H1 (cell line): Measurements from ENCODE around the gene OMP. TPM values are rescaled to one million over a fixed set of nuclear protein-coding genes. Genes with fewer than 3 reads are reported as not detected.
A peak's percentile ranks its signal among the peaks of the same experiment; 100 is the strongest.

Experiments
- CTCF ChIA-PET: fragments of 300-600 bp; sonication (Branson Sonifier 250); formaldehyde crosslinking; loops from one replicate; lab custom pipeline; 2021; ENCODE audit not compliant: partially characterized antibody; lab: Charles Lee
- POLR2A ChIA-PET: fragments of 300-600 bp; sonication (Branson Sonifier 250); formaldehyde crosslinking; loops from one replicate; lab custom pipeline; 2021; ENCODE audit warnings: inconsistent platforms; ENCODE audit not compliant: partially characterized antibody; lab: Charles Lee
- DNase-seq, 2 experiments: peaks; one replicate each; pipeline versions ENCODE4 v3.0.0 to v3.0.0-alpha.2; 2010 to 2022; ENCODE audit warnings: low spot score in 2 of 2, low read depth in 1 of 2, mixed read lengths in 1 of 2
- FAIRE-seq: peaks from 2 replicates; lab custom pipeline; 2011; peaks lifted over from hg19 to GRCh38; lab: Jason Lieb, UNC
- H2AFZ ChIP-seq: 2 replicates; pipeline ENCODE4 v1.8.1; 2012; ENCODE audit warnings: low read length, inconsistent platforms
- H2AK5ac ChIP-seq: 2 replicates; pipeline ENCODE4 v1.6.1; 2013; ENCODE audit warnings: low read depth, low read length
- H2BK120ac ChIP-seq: replicated peaks from 2 replicates; pipeline ENCODE3; 2013; ENCODE audit warnings: low read depth, low read length, inconsistent platforms
- H2BK12ac ChIP-seq: 2 replicates; pipeline ENCODE4 v1.6.1; 2013; ENCODE audit warnings: low read depth, low read length
- H2BK15ac ChIP-seq: 2 replicates; pipeline ENCODE4 v1.6.1; 2013; ENCODE audit warnings: low read length
- H2BK20ac ChIP-seq: 2 replicates; pipeline ENCODE4 v1.6.1; 2013; ENCODE audit warnings: low read length
- H2BK5ac ChIP-seq: 2 replicates; pipeline ENCODE4 v1.6.1; 2013; ENCODE audit warnings: low read depth, low read length
- H3K14ac ChIP-seq: 2 replicates; pipeline ENCODE4 v1.6.1; 2013; ENCODE audit warnings: inconsistent platforms; ENCODE audit not compliant: insufficient read length
- H3K18ac ChIP-seq: 2 replicates; pipeline ENCODE4 v1.6.1; 2013; ENCODE audit warnings: low read length; ENCODE audit errors: extremely low read depth
- H3K23ac ChIP-seq: 2 replicates; pipeline ENCODE4 v1.6.1; 2013; ENCODE audit warnings: inconsistent platforms; ENCODE audit not compliant: insufficient read length
- H3K23me2 ChIP-seq: 2 replicates; pipeline ENCODE4 v1.6.1; 2013; ENCODE audit warnings: low read depth, low read length
- H3K27ac ChIP-seq: 2 replicates; pipeline ENCODE4 v1.6.1; 2011; ENCODE audit warnings: low read depth, low read length, inconsistent platforms
- H3K27me3 ChIP-seq, 4 experiments: replicated peaks in 1 of 4; 1 replicate in 1 of 4; 2 replicates in 3 of 4; pipeline versions ENCODE4 v1.6.1 to v1.8.1; 2011 to 2013; ENCODE audit warnings: low read length in 3 of 4, mild to moderate bottlenecking in 3 of 4, inconsistent platforms in 2 of 4, mixed read lengths in 2 of 4, moderate library complexity in 1 of 4; ENCODE audit not compliant: control insufficient read depth in 3 of 4, insufficient read depth in 3 of 4; ENCODE audit errors: extremely low read depth in 1 of 4
- H3K36me3 ChIP-seq, 4 experiments: 2 replicates each; pipeline versions ENCODE4 v1.6.1 to v1.8.1; 2011 to 2013; ENCODE audit warnings: mild to moderate bottlenecking in 4 of 4, low read length in 3 of 4, moderate library complexity in 2 of 4, control low read depth in 1 of 4, inconsistent platforms in 1 of 4; ENCODE audit not compliant: insufficient read depth in 4 of 4, control insufficient read depth in 2 of 4
- H3K4ac ChIP-seq: replicated peaks from 2 replicates; pipeline ENCODE3; 2013; ENCODE audit warnings: low read length, low read depth, mixed read lengths, inconsistent platforms; ENCODE audit not compliant: insufficient read length
- H3K4me1 ChIP-seq, 4 experiments: replicated peaks in 1 of 4; 1 replicate in 1 of 4; 2 replicates in 3 of 4; pipeline versions ENCODE4 v1.6.1 to v1.8.1; 2011 to 2013; ENCODE audit warnings: low read length in 3 of 4, inconsistent platforms in 2 of 4, mixed read lengths in 1 of 4; ENCODE audit not compliant: insufficient read depth in 4 of 4, control insufficient read depth in 3 of 4
- H3K4me2 ChIP-seq, 2 experiments: 2 replicates each; pipeline versions ENCODE4 v1.6.1 to v1.8.1; 2011 to 2013; ENCODE audit warnings: low read depth in 2 of 2, low read length in 2 of 2, control low read depth in 1 of 2, inconsistent platforms in 1 of 2, mild to moderate bottlenecking in 1 of 2; ENCODE audit not compliant: insufficient read depth in 1 of 2
- H3K4me3 ChIP-seq, 4 experiments: fragments of 200-600, 300-600 bp in 1 of 4; sonication (generic), shearing (Covaris generic), sonication (Bioruptor Twin) in 1 of 4; 2 replicates each; pipeline versions ENCODE4 v1.5.1 to v1.8.1; 2011 to 2016; ENCODE audit warnings: low read length in 4 of 4, low read depth in 3 of 4, control low read depth in 2 of 4, inconsistent platforms in 2 of 4, mild to moderate bottlenecking in 2 of 4, mixed read lengths in 1 of 4, moderate library complexity in 1 of 4; ENCODE audit not compliant: insufficient read depth in 2 of 4; ENCODE audit errors: extremely low read depth in 1 of 4
- H3K56ac ChIP-seq: replicated peaks from 2 replicates; pipeline ENCODE3; 2013; ENCODE audit warnings: low read depth, mild to moderate bottlenecking, mixed read lengths, low read length, inconsistent platforms; ENCODE audit not compliant: insufficient read length
- H3K79me1 ChIP-seq: 2 replicates; pipeline ENCODE4 v1.6.1; 2013; ENCODE audit warnings: low read depth, low read length, control low read depth
- H3K79me2 ChIP-seq, 2 experiments: 2 replicates each; pipeline versions ENCODE4 v1.6.1 to v1.8.1; 2012 to 2013; ENCODE audit warnings: low read length in 2 of 2, mild to moderate bottlenecking in 2 of 2, inconsistent platforms in 1 of 2; ENCODE audit not compliant: insufficient read depth in 2 of 2, control insufficient read depth in 1 of 2
- H3K9ac ChIP-seq, 4 experiments: replicated peaks in 1 of 4; 1 replicate in 1 of 4; 2 replicates in 3 of 4; pipeline versions ENCODE4 v1.6.1 to v1.8.1; 2011 to 2013; ENCODE audit warnings: low read depth in 3 of 4, low read length in 3 of 4, control low read depth in 2 of 4, mild to moderate bottlenecking in 2 of 4, moderate library complexity in 2 of 4, inconsistent platforms in 1 of 4; ENCODE audit errors: extremely low read depth in 1 of 4
- H3K9me3 ChIP-seq, 2 experiments: 2 replicates each; pipeline versions ENCODE4 v1.6.1 to v1.8.1; 2012 to 2013; ENCODE audit warnings: mild to moderate bottlenecking in 2 of 2, moderate library complexity in 2 of 2, control low read depth in 1 of 2, inconsistent platforms in 1 of 2, low read depth in 1 of 2, low read length in 1 of 2, mixed read lengths in 1 of 2; ENCODE audit not compliant: insufficient read depth in 2 of 2
- H4K20me1 ChIP-seq, 2 experiments: replicated peaks in 1 of 2; 2 replicates each; pipeline versions ENCODE3 to v1.8.1; 2011 to 2013; ENCODE audit warnings: inconsistent platforms in 2 of 2, low read length in 2 of 2, mild to moderate bottlenecking in 1 of 2; ENCODE audit not compliant: insufficient read depth in 2 of 2, control insufficient read depth in 1 of 2
- H4K5ac ChIP-seq: 2 replicates; pipeline ENCODE4 v1.6.1; 2013; ENCODE audit warnings: low read length, low read depth, mixed read lengths, inconsistent platforms; ENCODE audit not compliant: insufficient read length
- H4K8ac ChIP-seq: 2 replicates; pipeline ENCODE4 v1.8.0; 2013; ENCODE audit warnings: mild to moderate bottlenecking, moderate library complexity, low read length, inconsistent platforms; ENCODE audit not compliant: insufficient read depth; ENCODE audit errors: extremely low read depth
- H4K91ac ChIP-seq: replicated peaks from 2 replicates; pipeline ENCODE3; 2013; ENCODE audit warnings: low read length, mixed read lengths, inconsistent platforms; ENCODE audit not compliant: insufficient read length
- ATF2 ChIP-seq: IDR thresholded peaks from 2 replicates; pipeline ENCODE4 v1.6.1; 2012; ENCODE audit warnings: low read length, inconsistent platforms
- BRCA1 ChIP-seq: IDR thresholded peaks from 2 replicates; pipeline ENCODE4 v1.6.1; 2012; ENCODE audit warnings: low read depth, low read length, improper control_type of control experiment
- EZH2 ChIP-seq: fragments of 200-600 bp; sonication (generic); IDR thresholded peaks from 2 replicates; pipeline ENCODE4 v1.7.1; 2012; ENCODE audit warnings: low read depth, mild to moderate bottlenecking, moderate library complexity, low read length, inconsistent platforms; ENCODE audit not compliant: severe bottlenecking
- JUND ChIP-seq: IDR thresholded peaks from 2 replicates; pipeline ENCODE4 v1.6.1; 2011; ENCODE audit warnings: mild to moderate bottlenecking, improper control_type of control experiment, low read length
- NANOG ChIP-seq: IDR thresholded peaks from 2 replicates; pipeline ENCODE4 v1.6.1; 2011; ENCODE audit warnings: low read length, low read depth, mild to moderate bottlenecking, inconsistent platforms; ENCODE audit not compliant: insufficient read depth, poor library complexity, severe bottlenecking
- POLR2A ChIP-seq, 2 experiments: IDR thresholded peaks; 1 replicate in 1 of 2; 2 replicates in 1 of 2; pipeline ENCODE4 v1.6.1; 2011; ENCODE audit warnings: low read depth in 2 of 2, low read length in 2 of 2, mild to moderate bottlenecking in 2 of 2; ENCODE audit errors: control extremely low read depth in 1 of 2
- RBBP5 ChIP-seq: IDR thresholded peaks from 2 replicates; pipeline ENCODE4 v1.7.1; 2012; ENCODE audit warnings: low read depth, mild to moderate bottlenecking, inconsistent platforms, low read length, moderate library complexity, borderline replicate concordance
- SAP30 ChIP-seq: fragments of 300-600 bp; sonication (generic); IDR thresholded peaks from 2 replicates; pipeline ENCODE4 v1.7.1; 2012; ENCODE audit warnings: low read length, moderate library complexity, mild to moderate bottlenecking, inconsistent platforms; ENCODE audit not compliant: insufficient read depth, insufficient replicate concordance
- SIN3A ChIP-seq, 2 experiments: IDR thresholded peaks in 1 of 2; conservative IDR thresholded peaks in 1 of 2; 2 replicates each; pipeline ENCODE4 v1.6.1; 2011 to 2012; ENCODE audit warnings: low read length in 2 of 2, improper control_type of control experiment in 1 of 2, low read depth in 1 of 2, mild to moderate bottlenecking in 1 of 2
- SUZ12 ChIP-seq: fragments of 200-600 bp; sonication (generic); IDR thresholded peaks from 2 replicates; pipeline ENCODE4 v1.6.1; 2012; ENCODE audit warnings: mild to moderate bottlenecking, inconsistent platforms, low read length, moderate library complexity, mixed read lengths
- TAF7 ChIP-seq: optimal IDR thresholded peaks from 2 replicates; pipeline ENCODE3; 2011; ENCODE audit warnings: low read depth, mild to moderate bottlenecking, inconsistent platforms, low read length, moderate library complexity, borderline replicate concordance
- TBP ChIP-seq: IDR thresholded peaks from 2 replicates; pipeline ENCODE4 v1.6.1; 2011; ENCODE audit warnings: low read depth, low read length, improper control_type of control experiment
- WGBS, 2 experiments: shearing (Covaris generic) in 1 of 2; methylation state at CpG; one replicate each; pipeline versions ENCODE4 v1.1.6 to v1.1.7; 2013 to 2015; ENCODE audit warnings: low lambda C conversion rate in 2 of 2, mixed read lengths in 2 of 2, inconsistent platforms in 1 of 2, low coverage in 1 of 2, missing lambda C conversion rate in 1 of 2; ENCODE audit not compliant: insufficient replicate concordance in 2 of 2, insufficient coverage in 1 of 2, insufficient read length in 1 of 2; ENCODE audit errors: extremely low coverage in 1 of 2, missing lambda C conversion rate in 1 of 2; 5-methylcytosine and 5-hydroxymethylcytosine counted together
- polyA plus RNA-seq, 7 experiments: library from polyadenylated mRNA; depleted of rRNA in 3 of 7; stranded (reverse) in 5 of 7; unstranded in 2 of 7; fragments of >200 nt in 5 of 7; fragments of 200-250 nt in 2 of 7; gene quantifications; 1 replicate in 5 of 7; 2 replicates in 1 of 7; 4 replicates in 1 of 7; pipeline versions ENCODE4 v1.2.1 to v1.2.3, GENCODE V29; 2011 to 2013; ENCODE audit warnings: missing spikeins in 2 of 7, mixed read lengths in 2 of 7
- total RNA-seq: library from RNA; stranded (reverse); fragmentation: NEBNext Ultra II Directional; extraction: Animal tissue kit (Norgen Biotek cat#: 25700); gene quantifications from 2 replicates; pipeline ENCODE4 v1.2.1, GENCODE V29; 2021

The OMP gene
- total and polyA plus RNA-seq, 2 of the 8 experiments (the other 6 are each of a cell fraction or from before 2014, with no cell fraction given) = not detected

GRCh38 chr11:77107950-77108349 lies 5.3 kb downstream of the OMP start:
- Histone ChIP-seq H3K23ac (no peak overlapping the region), H4K91ac (no peak overlapping the region), H3K9me3 (no peaks in the 10 kb centered on the region), H4K8ac (0 out of 2 replicates have a peak overlapping the region, but pooled peaks have one; percentile 17), H2AK5ac (no peak overlapping the region), H4K5ac (no peak overlapping the region), H3K36me3 (no peaks in the 10 kb centered on the region), H2BK20ac (no peak overlapping the region), H3K27ac (no peak overlapping the region), H2BK12ac (peak overlapping the region; percentile 55; the same call in 1 of the 2 replicates), H3K9ac (no peak overlapping the region), H3K18ac (no peak overlapping the region), H4K20me1 (no peaks in the 10 kb centered on the region), H3K56ac (no peak overlapping the region), H2BK5ac (no peak overlapping the region), H3K4me2 (no peak overlapping the region), H3K79me2 (no peaks in the 10 kb centered on the region), H3K79me1 (no peaks in the 10 kb centered on the region), H2BK15ac (no peak overlapping the region), H2AFZ (no peak overlapping the region), H3K4me1 (peaks cover 0 to under 1% (median 0%) of the 10 kb centered on the region in 4 experiments; a peak in 1 of 7 replicates), H3K4ac (peak overlapping the region; percentile 16), H3K14ac (no peak overlapping the region), H3K4me3 (no peak overlapping the region), H2BK120ac (no peak overlapping the region), H3K23me2 (no peaks in the 10 kb centered on the region), H3K27me3 (no peaks in the 10 kb centered on the region)
- no peak for FAIRE-seq
- CTCF ChIA-PET = interaction anchor here (0.6 to 19.1 kb wide), 10 partner anchors 7 to 118 kb away, joined by 3 to 297 read pairs (median 14); partner anchors contain the start of gene MYO7A
- 98% methylated on average over 3 of the region's 3 CpGs; no CpG with 5 or more reads in 1 of the 2 experiments for WGBS, 2 experiments
- POLR2A ChIA-PET = interaction anchor here (1.0 to 1.8 kb wide), 2 partner anchors 66 to 383 kb away, joined by 3 to 4 read pairs; no protein-coding TSS in a partner anchor
- no peak for DNase-seq
- TF ChIP-seq TBP (no peak), SUZ12 (no peak), SAP30 (no peak), SIN3A (conservative IDR thresholded peaks at IDR 0.05 in 1 of 2, IDR thresholded peaks at IDR 0.05 in 1 of 2; ENCODE audit: low read depth in 1 of 2, low read length in 2 of 2) (no peak), BRCA1 (no peak), TAF7 (no peak), NANOG (no peak), POLR2A (IDR thresholded peaks at IDR 0.05; ENCODE audit: control extremely low read depth in 1 of 2, low read depth in 2 of 2, low read length in 2 of 2) (no peak), RBBP5 (no peak), EZH2 (no peak), ATF2 (no peak), JUND (no peak)
